HG02943 (cell line): Measurements from ENCODE around the gene GMPR.
"Not testable (repeated sequence)": the region's sequence is repeated elsewhere in the genome, so short reads cannot be mapped to it uniquely, and the experiment has no call there.

ENCODE experiments used
- ATAC-seq: cut with Tn5 transposase; IDR thresholded peaks from one replicate; pipeline ENCODE4 v1.9.1; 2021; ENCODE audit warnings: mild to moderate bottlenecking, low read depth, moderate library complexity; ENCODE audit not compliant: unreplicated experiment

Gene GMPR

GRCh38 chr6:16269442-16270070 is 31.2 kb downstream of the GMPR start:
- ATAC-seq: not testable (repeated sequence)

- ATAC-seq: no peak
Observed at GRCh38 chr6:16270178-16270794, 31.9 kb downstream of the GMPR start.

- no peak for ATAC-seq
Observed at GRCh38 chr6:16271428-16271827, 33.0 kb downstream of the GMPR start.

DNA sequence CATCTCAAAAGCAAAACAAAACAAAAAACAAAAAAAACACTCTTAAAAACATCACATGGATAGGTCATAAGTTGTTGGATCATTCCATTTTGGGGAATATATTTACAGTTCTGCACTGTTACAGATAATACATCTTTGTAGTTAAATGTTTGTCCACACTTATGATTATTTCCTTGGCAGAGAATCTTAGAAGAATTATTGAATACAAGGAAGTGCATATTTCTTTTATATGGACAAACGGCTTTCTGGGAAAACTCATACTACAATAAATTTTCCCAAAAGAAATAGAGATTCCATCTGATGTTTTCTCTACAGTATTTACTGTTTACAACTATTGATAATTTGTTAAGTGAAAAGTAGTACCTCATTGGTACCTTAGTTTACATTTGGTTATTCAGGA is 33.8 kb downstream of the GMPR start:
- no peak for ATAC-seq

- ATAC-seq: no peak
Observed at GRCh38 chr6:16273256-16273655, 34.9 kb downstream of the GMPR start.

- no peak for ATAC-seq
Observed at GRCh38 chr6:16274483-16274882, 36.1 kb downstream of the GMPR start.

DNA sequence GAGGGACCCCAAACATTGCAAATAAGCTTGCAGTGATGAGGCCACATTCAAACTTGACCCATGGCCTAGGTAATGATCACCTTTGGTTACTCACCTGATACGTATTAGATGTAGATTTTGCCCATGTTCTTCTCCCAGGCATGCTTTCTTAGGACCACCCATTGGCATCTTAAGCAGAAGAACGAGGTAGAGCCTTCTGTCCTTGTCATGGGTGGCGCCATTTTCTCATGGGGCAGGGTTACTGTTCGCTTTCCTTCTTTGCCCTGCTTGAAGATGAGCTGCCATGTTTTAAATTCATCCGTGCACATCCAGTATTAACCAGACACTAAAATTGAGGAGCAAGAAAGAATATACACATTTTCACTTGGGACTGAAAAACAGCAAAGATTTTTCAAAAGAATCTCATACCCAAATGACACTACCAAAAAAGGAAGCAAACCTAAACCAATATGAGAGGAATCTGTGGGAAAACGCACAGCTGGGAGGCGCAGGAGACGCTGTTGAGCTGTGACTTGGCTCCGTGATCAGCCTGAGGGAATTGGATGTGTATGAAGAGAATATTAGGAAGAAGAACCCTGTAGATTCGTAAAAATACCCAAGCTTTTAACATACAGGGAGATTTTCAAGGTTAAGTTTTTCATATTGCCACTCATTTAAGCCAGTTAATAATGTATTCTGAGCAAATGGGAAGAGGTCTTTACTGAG is 36.6 kb downstream of the GMPR start:
- ATAC-seq: no peak

DNA sequence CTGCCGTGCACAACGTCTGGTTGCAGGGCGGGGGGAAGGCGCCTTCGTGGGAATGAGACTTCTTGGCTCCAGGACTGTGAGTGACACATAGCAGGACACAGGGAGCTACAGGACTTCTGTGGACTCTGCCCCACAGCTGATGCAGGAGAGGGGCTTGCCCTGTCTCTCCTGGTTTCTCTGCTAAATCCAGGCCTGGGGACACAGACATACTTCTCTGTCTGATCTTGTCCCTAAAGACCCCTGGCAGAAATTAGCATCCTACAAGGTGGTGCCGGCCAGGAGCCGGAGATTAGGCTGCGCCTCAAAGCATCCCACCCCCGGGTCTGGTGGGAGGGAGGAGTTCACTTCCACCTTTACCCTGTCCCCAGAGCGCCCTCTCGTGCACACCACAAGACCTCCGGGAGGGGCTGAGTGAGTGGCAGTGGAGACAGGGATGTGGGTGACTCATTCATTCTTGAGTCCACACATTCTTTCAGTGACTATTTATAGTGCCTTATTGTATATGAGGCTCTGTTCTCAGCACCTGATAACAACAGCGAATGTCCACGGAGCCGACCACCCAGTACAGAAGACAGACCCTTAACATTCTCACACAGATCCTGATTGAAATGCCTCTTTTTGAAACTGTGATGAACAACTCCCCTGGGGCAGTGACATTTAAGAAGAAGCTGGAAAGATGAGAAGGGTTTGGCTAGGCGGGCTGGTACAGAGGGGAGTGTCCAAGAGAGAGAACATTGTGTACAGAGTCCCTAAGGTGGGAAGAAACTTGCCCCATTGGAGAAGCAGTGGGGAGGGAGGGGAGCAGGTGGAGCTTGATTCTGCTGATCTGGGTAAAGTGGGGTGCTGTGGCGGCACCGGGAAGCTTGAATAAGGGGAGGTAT is 39.0 kb downstream of the GMPR start:
- no peak for ATAC-seq

DNA sequence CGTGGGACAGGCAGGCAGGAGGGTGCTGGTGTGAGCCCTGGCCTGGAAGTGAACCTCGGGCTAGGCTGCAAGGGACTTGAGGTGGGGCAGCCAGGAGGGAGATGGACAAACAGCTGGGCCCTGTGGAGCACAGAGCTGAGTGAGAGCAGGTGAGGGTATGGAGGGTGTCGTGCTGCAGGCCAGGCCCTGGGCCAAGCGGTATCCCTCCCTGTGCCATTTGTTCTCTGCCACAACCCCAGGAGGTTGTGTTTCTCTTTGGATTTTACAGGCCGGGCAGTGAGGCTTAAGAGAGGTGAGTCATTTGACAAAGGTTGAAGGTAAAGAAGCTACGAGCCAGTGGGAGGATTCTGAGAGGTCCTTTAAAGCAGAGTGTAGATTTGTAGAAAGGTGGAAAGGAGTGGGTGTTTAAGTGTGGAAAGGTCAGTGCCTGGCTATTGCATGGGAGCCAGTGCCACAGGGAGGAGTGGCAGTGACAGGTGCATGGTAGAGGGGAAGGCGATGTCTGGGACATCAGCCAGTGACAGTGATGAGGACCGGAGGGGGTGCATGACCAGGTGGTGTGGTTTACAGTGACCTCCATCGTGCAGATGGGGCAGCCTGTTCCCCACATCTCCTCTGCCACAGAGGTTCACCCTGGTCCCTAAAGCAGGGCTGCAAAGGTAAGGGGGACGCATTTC is 39.8 kb downstream of the GMPR start:
- ATAC-seq: no peak

DNA sequence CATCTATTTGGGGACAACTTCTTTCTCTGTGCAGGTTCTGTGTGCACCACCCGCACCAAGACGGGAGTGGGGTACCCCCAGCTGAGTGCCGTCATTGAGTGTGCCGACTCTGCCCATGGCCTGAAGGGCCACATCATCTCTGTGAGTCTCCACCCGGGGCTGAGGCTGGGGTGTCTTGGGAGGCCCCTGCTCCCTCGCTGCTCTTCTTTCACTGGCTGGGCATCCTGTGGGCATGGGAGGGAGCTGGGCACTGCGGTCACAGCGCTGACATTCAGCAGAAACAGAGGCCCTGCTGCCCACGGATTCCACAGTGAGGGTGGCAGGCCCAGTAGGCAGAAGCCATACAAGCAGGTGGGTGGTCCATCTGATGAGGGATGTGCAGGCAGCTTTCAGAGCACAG is 40.4 kb downstream of the GMPR start:
- ATAC-seq: no peak

DNA sequence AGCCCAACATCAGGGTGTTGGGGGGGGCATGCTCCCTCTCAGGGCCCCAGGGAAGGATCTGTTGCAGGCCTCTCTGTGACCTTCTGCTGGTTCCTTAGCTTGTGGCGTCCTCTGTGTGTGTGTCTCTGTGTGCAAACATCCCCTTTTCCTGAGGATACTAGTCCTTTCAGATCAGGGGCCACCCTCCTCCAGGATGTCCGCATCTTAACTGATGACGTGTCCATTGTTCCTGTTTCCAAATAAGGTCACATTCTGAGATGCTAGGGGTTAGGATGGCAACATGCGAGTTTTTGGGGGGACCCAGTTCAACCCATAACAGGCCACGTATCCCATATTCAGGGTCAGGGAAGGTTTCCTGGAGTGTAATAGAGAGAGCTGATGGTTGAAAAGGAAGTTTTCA is 40.9 kb downstream of the GMPR start:
- no peak for ATAC-seq

DNA sequence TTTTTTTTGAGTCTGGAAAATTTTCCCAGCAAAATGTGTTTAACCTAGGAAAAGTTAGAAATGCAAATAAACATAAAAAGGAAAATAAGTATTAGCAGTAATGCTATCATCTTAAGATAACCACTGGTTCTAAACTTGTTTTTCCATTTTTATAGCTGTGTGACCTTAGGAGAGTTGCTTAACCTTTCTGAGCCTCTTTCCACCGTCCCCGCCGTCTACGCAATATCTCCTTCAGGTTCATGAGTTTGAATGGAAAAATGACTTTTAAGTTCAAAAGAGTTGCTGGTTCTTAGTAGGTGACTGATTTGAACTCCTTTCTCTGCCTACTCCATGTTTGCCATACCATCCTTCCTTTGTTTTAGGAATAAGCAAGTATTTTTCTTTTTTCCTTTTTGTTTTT is 44.0 kb downstream of the GMPR start:
- no peak for ATAC-seq

DNA sequence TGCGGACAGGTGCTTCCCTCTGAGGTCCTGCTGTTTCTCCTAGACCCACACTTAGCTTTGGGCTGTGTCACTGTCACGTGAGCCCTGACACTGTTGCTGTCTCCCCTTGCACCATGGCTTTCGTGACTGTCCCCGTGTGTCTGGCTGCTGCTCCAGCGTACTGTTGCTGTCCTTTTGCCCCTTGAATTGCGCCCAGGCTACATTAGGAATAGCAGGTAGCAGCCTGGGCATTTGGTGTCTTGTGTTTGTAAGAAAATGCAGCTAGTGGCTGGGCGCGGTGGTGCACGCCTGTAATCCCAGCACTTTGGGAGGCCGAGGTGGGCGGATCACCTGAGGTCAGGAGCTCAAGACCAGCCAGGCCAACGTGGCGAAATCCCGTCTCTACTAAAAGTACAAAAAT is 46.1 kb downstream of the GMPR start:
- ATAC-seq: no peak

DNA sequence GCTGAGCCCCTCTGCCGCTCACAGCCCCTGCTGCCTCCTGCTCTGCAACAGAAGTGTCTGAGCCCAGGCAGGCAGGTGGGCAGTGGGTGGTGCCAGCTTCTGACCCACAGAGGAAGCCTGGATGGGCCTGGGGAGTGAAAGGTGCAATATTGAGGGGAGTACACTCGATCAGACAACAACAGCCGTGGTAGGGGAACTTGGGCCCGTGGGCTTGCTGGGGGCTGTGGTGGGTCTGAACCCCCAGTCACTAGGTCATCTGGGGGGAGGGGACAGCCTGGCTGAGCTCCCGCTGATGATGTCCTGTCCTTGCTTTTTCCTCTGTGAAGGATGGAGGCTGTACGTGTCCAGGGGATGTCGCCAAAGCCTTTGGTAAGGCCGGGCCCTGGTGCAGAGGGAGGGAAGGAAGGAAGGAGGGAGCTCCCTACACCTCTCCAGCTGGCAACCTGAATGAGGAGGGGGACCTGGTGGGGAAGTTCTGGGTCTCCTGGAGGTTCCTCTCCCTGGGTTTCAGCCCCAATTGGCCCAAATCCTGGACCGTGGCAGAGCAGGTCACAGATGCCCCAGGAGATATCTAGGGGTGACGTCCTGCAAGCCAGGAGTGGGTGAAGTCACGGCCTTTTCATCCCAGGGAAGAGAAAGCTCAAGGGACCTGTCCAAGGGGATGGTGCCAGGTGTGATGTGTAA is 47.2 kb downstream of the GMPR start:
- ATAC-seq: no peak

- no peak for ATAC-seq
Observed at GRCh38 chr6:16286151-16286522, 47.8 kb downstream of the GMPR start.

DNA sequence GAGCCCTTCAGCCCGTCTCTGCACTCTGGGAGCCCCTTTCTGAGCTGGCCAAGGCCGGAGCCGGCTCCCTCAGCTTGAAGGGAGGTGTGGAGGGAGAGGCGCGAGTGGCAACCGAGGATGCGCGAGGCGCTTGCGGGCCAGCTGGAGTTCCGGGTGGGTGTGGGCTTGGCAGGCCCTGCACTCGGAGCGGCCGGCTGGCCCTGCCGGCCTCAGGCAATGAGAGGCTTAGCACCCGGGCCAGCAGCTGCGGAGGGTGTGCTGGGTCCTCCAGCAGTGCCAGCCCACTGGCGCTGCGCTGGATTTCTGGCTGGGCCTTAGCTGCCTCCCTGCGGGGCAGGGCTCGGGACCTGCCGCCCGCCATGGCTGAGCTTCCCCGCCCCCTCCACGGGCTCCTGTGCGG is 49.8 kb downstream of the GMPR start:
- no peak for ATAC-seq

DNA sequence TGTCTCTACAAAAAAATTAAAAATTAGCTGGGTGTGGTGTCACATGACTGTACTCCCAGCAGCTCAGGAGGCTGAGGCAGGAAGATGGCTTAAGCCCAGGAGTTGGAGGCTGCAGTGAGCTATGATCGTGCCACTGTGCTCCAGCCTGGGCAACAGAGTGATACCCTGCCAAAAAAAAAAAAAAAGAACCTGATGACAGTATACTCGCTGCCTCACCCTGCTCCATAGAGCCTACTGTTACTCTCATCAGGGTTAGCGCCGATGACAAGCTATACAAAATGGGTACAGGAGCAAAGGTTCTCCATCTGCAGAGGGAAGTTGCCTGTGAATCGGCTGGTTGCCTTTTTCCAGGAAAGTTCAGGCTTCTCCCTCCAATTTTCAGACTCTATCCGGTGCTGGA is 53.4 kb downstream of the GMPR start:
- no peak for ATAC-seq

DNA sequence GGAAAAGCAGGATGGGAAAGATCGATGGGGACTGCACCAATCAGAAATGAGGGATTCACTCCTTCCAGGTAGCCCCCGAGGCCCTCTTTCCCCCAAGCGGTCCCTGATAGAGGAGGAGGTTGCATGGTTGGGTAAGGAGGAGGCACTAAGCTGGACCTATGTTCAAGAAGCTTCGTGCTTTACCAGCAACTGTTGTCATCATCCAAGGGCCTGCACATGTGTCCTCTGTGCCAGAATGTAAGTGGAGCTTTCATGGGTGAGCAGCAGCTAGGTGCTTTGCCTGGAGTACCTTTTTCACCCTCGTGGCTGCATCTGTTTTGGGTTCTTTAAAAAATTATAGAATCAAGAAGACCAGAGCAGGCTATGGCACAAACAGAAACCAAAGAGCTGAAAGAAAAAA is 54.0 kb downstream of the GMPR start:
- no peak for ATAC-seq

DNA sequence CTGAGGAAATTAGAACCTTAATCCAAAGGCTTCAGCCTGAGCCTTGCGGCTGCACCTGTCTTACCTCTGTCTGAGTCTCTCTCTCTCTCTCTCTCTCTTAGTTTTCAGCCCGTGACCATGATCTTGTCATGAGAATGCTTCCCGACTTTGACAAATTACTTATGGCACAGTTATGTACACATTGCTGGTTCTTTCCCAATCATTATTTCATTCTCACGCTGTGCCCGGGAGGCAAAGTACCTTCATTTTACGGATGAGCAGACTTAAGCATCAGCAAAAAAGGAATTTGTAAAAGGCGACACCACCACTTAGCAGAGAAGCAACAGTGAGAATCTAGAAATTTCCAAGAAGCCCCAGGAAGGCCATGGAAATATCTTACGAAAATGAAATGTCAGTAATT is 54.6 kb downstream of the GMPR start:
- ATAC-seq: no peak

- ATAC-seq: no peak
Observed at GRCh38 chr6:16294371-16294770, 56.0 kb downstream of the GMPR start.
